ENCODE measurements around the gene GAS2L1. TPM values are rescaled to one million over a fixed set of nuclear protein-coding genes. Genes with fewer than 3 reads are reported as not detected.
A peak's percentile ranks its signal among the peaks of the same experiment; 100 is the strongest.

Gene GAS2L1
- total and polyA plus RNA-seq, 2 of the 4 experiments (the other 2 are of a cell fraction): 1.4 to 15.6 TPM

GRCh38 chr22:29336751-29337490, 30.5 kb downstream of the GAS2L1 start:
- H3K4me1 ChIP-seq (ENCODE audit: control insufficient read depth, insufficient read depth, low read length): no peaks in the 10 kb centered on the region
- no peak overlapping the region for H3K4me3 ChIP-seq (ENCODE audit: insufficient read depth, low read depth, low read length)
- dilution Hi-C loops (cut with HindIII; ENCODE audit: low sequenced_read_pairs, unreplicated experiment): no loop called here
- no peak overlapping the region for H3K9ac ChIP-seq (ENCODE audit: low read depth, low read length)
- H2BK20ac ChIP-seq (ENCODE audit: low read depth, low read length): no peak overlapping the region
- H2AK9ac ChIP-seq (replicated peaks; ENCODE audit: low read depth, low read length, poor library complexity): peak overlapping the region; percentile 65
- peaks cover 50% of the 10 kb centered on the region for H3K36me3 ChIP-seq (ENCODE audit: control insufficient read depth, insufficient read depth, low read length)
- 89% methylated on average over 7 of the region's 14 CpGs; no CpG with 5 or more reads in 1 of the 2 experiments for WGBS, 2 experiments (ENCODE audit: extremely low coverage in 2 of 2, insufficient read length in 1 of 2)
- H2BK15ac ChIP-seq (ENCODE audit: low read depth, low read length): no peak overlapping the region
- no peak overlapping the region for H3K18ac ChIP-seq (ENCODE audit: low read depth, low read length)
- no peak for ATAC-seq (ENCODE audit: low read depth)
- no peak overlapping the region for H2BK120ac ChIP-seq (ENCODE audit: low read depth, low read length)
- no peak overlapping the region for H2BK5ac ChIP-seq (ENCODE audit: low read depth, low read length, poor library complexity, severe bottlenecking)
- H3K9me1 ChIP-seq (ENCODE audit: insufficient read depth, low read length): no peaks in the 10 kb centered on the region; the same call in 1 of the 2 replicates
- H3K56ac ChIP-seq (ENCODE audit: extremely low read depth, insufficient read depth, low read length): no peak overlapping the region
- no TSS peak for BruUV-seq (replicated peaks)
- no peak overlapping the region for H2AFZ ChIP-seq (replicated peaks; ENCODE audit: low read length, poor library complexity)
- H3K23ac ChIP-seq (ENCODE audit: low read depth, low read length): no peak overlapping the region
- ChIA-PET CTCF (no interaction called here), POLR2A (ENCODE audit: unreplicated experiment) (interaction anchor here (0.6 kb wide), 1 partner anchor 56 kb away, joined by 3 read pairs; no protein-coding TSS in a partner anchor)
- no peak overlapping the region for H2AK5ac ChIP-seq (ENCODE audit: low read depth, low read length)
- no peaks in the 10 kb centered on the region; the same call in 1 of the 2 replicates for H4K20me1 ChIP-seq (ENCODE audit: insufficient read depth, low read length)
- no peak overlapping the region for H3K4me2 ChIP-seq (ENCODE audit: low read depth, low read length)
- no peak overlapping the region for H4K91ac ChIP-seq (ENCODE audit: insufficient read depth, low read depth, low read length)
- H3K27ac ChIP-seq (ENCODE audit: insufficient read depth, low read length): no peak overlapping the region
- no peak overlapping the region for H4K5ac ChIP-seq (ENCODE audit: low read depth, low read length)
- H3K27me3 ChIP-seq (ENCODE audit: control insufficient read depth, insufficient read depth, low read length): no peaks in the 10 kb centered on the region
- intact Hi-C loops (cut with micrococcal nuclease): no loop called here
- no peak overlapping the region for H3K14ac ChIP-seq (replicated peaks; ENCODE audit: low read depth, low read length)
- H3K9me3 ChIP-seq (ENCODE audit: control insufficient read depth, insufficient read depth, low read length): no peaks in the 10 kb centered on the region
- H4K8ac ChIP-seq (ENCODE audit: low read depth in 2 of 2, low read length in 2 of 2): no peak overlapping the region
- DNase-seq: no peak
- H3K79me1 ChIP-seq (ENCODE audit: low read depth in 1 of 2, low read length in 2 of 2): peaks cover 0 to 3% of the 10 kb centered on the region in 2 experiments; a peak in 1 of 4 replicates
- no peak overlapping the region for H3K4ac ChIP-seq (ENCODE audit: low read depth, low read length)
- TF ChIP-seq CHD1 (IDR thresholded peaks at IDR 0.05; ENCODE audit: low read depth, low read length) (no peak), POLR2A (IDR thresholded peaks at IDR 0.05; ENCODE audit: low read depth, low read length) (no peak), MAZ (IDR thresholded peaks at IDR 0.05; ENCODE audit: borderline replicate concordance, low read depth, low read length) (no peak), USF2 (IDR thresholded peaks at IDR 0.05; ENCODE audit: low read depth, low read length) (no peak), ELK1 (IDR thresholded peaks at IDR 0.05; ENCODE audit: borderline replicate concordance, low read depth, low read length) (no peak), CEBPB (IDR thresholded peaks at IDR 0.05; ENCODE audit: low read depth, low read length) (no peak), RCOR1 (IDR thresholded peaks at IDR 0.05; ENCODE audit: insufficient replicate concordance, low read length) (no peak), RAD21 (IDR thresholded peaks at IDR 0.05; ENCODE audit: low read length) (no peak), MXI1 (IDR thresholded peaks at IDR 0.05; ENCODE audit: borderline replicate concordance, low read depth, low read length) (no peak), MAFK (IDR thresholded peaks at IDR 0.05; ENCODE audit: low read depth, low read length) (no peak), NFE2L2 (IDR thresholded peaks at IDR 0.05; ENCODE audit: low read depth, low read length) (no peak), CTCF (conservative IDR thresholded peaks at IDR 0.05; ENCODE audit: low read depth, low read length) (no peak)
- in situ Hi-C loops (cut with MboI; ENCODE audit: low sequenced_read_pairs): no loop called here

Measured in IMR-90 (cell line).